ENCODE measurements around the gene DGKH. TPM values are rescaled to one million over a fixed set of nuclear protein-coding genes. Genes with fewer than 3 reads are reported as not detected.

DGKH gene
- total RNA-seq, 2 experiments from 2014 or later: 15.2 to 15.8 TPM

DNA sequence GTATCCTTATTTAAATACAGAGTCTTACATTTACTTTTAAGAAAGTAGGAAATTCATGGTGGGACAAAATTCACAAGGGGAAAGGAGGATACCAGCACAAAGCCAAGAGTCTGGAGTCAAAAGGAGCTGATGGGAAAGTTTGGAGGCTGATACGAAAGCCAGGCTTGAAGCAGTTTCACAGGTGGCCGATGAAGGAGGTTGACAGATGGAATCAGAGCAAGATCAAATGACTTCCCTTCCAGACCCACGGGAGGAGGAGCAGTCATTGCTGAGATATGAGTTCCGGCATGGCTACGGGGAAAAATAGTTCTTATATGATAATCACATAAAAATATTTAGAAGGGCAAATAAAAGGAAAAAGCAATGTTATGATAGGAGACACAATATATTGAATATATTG, 65.0 kb downstream of the DGKH start:
- H3K4me3 Mint-ChIP-seq: no peak overlapping the region
- H3K4me1 Mint-ChIP-seq (ENCODE audit: low read depth): peaks cover 10% of the 10 kb centered on the region
- TF ChIP-seq, protein P1, sequence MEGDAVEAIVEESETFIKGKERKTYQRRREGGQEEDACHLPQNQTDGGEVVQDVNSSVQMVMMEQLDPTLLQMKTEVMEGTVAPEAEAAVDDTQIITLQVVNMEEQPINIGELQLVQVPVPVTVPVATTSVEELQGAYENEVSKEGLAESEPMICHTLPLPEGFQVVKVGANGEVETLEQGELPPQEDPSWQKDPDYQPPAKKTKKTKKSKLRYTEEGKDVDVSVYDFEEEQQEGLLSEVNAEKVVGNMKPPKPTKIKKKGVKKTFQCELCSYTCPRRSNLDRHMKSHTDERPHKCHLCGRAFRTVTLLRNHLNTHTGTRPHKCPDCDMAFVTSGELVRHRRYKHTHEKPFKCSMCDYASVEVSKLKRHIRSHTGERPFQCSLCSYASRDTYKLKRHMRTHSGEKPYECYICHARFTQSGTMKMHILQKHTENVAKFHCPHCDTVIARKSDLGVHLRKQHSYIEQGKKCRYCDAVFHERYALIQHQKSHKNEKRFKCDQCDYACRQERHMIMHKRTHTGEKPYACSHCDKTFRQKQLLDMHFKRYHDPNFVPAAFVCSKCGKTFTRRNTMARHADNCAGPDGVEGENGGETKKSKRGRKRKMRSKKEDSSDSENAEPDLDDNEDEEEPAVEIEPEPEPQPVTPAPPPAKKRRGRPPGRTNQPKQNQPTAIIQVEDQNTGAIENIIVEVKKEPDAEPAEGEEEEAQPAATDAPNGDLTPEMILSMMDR (IDR thresholded peaks at IDR 0.05): no peak
- intact Hi-C loops (cut with micrococcal nuclease): loop anchor here (5.0 kb wide), 2 partner anchors 206 to 446 kb away; no protein-coding TSS in a partner anchor
- H3K27ac Mint-ChIP-seq: no peak overlapping the region
- no peaks in the 10 kb centered on the region for H3K9me3 Mint-ChIP-seq
- POLR2A ChIA-PET: interaction anchor here (1.0 to 1.2 kb wide), 2 partner anchors 11 to 153 kb away, joined by 3 read pairs; partner anchors contain the start of gene VWA8
- DNase-seq (no peak), ATAC-seq (no peak)
- no peaks in the 10 kb centered on the region for H3K36me3 Mint-ChIP-seq (ENCODE audit: low read depth)
- CTCF ChIA-PET: interaction anchor here (1.4 kb wide), 2 partner anchors 43 to 446 kb away, joined by 3 to 7 read pairs; no protein-coding TSS in a partner anchor
- no peaks in the 10 kb centered on the region for H3K27me3 Mint-ChIP-seq

DNA sequence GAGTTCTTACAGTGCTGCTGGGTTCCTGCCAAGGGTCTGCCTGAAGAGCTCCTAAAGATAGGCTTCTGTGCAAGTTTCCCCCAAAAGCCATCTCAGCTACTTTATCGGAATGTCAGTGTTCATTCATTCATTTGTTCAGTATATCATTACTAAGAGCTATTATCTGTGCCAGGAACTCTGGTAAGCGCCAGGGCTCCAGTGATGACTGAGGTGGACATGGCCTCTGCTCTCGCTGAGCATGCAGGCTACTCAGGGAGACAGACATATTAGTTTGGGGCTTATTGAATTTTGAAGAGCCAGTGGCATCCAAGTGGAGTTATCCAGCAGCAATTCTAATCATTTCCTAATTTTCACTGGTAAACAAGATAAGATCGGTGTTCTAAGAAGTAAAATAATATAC, 65.8 kb downstream of the DGKH start:
- intact Hi-C loops (cut with micrococcal nuclease): loop anchor here (5.0 kb wide), 2 partner anchors 207 to 447 kb away; no protein-coding TSS in a partner anchor
- DNase-seq: no peak
- CTCF ChIA-PET: interaction anchor here (0.8 to 1.4 kb wide), 2 partner anchors 446 to 461 kb away, joined by 3 to 7 read pairs; no protein-coding TSS in a partner anchor
- H3K4me3 Mint-ChIP-seq: no peak overlapping the region
- H3K4me1 Mint-ChIP-seq (ENCODE audit: low read depth): peaks cover 10% of the 10 kb centered on the region
- no peaks in the 10 kb centered on the region for H3K36me3 Mint-ChIP-seq (ENCODE audit: low read depth)
- no peaks in the 10 kb centered on the region for H3K9me3 Mint-ChIP-seq
- no peak for ATAC-seq
- no peaks in the 10 kb centered on the region for H3K27me3 Mint-ChIP-seq
- H3K27ac Mint-ChIP-seq: no peak overlapping the region
- TF ChIP-seq, protein P1 (IDR thresholded peaks at IDR 0.05): no peak
- POLR2A ChIA-PET: interaction anchor here (1.0 to 1.2 kb wide), 3 partner anchors 10 to 153 kb away, joined by 3 read pairs; partner anchors contain the start of gene VWA8

DNA sequence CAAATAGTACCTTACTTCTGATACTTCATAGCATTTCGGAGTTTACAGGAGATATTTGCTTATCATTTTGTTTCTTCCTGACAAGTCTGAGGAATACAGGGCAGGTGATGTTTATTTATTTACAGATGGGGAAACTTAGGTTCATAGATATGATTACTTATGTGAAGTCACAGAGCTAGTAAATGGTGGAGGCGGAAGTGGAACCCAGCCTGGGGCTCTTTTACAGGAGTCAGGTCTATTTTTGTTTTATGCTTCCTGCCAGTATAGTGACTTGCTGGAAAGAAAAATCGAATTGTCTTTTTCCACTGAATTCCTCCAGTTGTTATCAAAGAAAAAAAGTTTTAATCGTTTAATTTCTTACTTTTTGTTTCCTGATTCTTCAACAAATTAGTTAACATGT, 66.5 kb downstream of the DGKH start:
- Mint-ChIP-seq H3K4me3 (no peak overlapping the region), H3K4me1 (ENCODE audit: low read depth) (peaks cover 13% of the 10 kb centered on the region), H3K36me3 (ENCODE audit: low read depth) (no peaks in the 10 kb centered on the region), H3K27ac (no peak overlapping the region), H3K9me3 (no peaks in the 10 kb centered on the region), H3K27me3 (no peaks in the 10 kb centered on the region)
- intact Hi-C loops (cut with micrococcal nuclease): loop anchor here (5.0 kb wide), 2 partner anchors 208 to 448 kb away; no protein-coding TSS in a partner anchor
- DNase-seq: no peak
- TF ChIP-seq, protein P1 (IDR thresholded peaks at IDR 0.05): no peak
- POLR2A ChIA-PET: interaction anchor here (1.0 kb wide), 1 partner anchor 36 kb away, joined by 3 read pairs; no protein-coding TSS in a partner anchor
- no peak for ATAC-seq
- CTCF ChIA-PET: interaction anchor here (0.8 kb wide), 1 partner anchor 462 kb away, joined by 3 read pairs; no protein-coding TSS in a partner anchor

DNA sequence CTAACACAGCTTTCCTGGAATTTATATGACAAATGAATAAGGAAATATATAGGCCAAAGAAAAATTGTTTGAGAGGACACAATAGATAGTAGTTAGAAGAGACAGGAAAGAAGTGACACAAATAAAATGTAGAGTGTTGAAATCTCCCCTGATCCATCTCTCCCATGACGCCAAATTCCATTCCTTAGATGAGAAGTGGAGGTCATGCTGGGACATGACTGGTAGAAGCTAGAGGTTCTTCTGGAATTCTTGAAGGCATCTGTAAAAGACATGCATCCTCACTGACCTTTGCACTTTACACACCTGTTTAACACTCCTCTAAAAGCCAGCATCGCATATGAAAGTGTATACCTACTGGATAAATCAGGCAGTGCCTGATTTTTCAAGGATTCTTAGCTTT, 67.8 kb downstream of the DGKH start:
- Mint-ChIP-seq H3K9me3 (no peaks in the 10 kb centered on the region), H3K36me3 (ENCODE audit: low read depth) (peaks cover under 1% of the 10 kb centered on the region), H3K27ac (no peak overlapping the region), H3K4me1 (ENCODE audit: low read depth) (peaks cover 5% of the 10 kb centered on the region), H3K4me3 (no peak overlapping the region), H3K27me3 (no peaks in the 10 kb centered on the region)
- no peak for ATAC-seq
- ChIA-PET CTCF (interaction anchor here (1.1 to 1.6 kb wide), 2 partner anchors 15 to 447 kb away, joined by 3 to 4 read pairs; no protein-coding TSS in a partner anchor), POLR2A (interaction anchor here (0.6 kb wide), 1 partner anchor 583 kb away, joined by 3 read pairs; no protein-coding TSS in a partner anchor)
- intact Hi-C loops (cut with micrococcal nuclease): no loop called here
- TF ChIP-seq, protein P1 (IDR thresholded peaks at IDR 0.05): no peak
- DNase-seq: no peak

GRCh38 chr13:42119041-42119440, 70.6 kb downstream of the DGKH start:
- POLR2A ChIA-PET: no interaction called here
- intact Hi-C loops (cut with micrococcal nuclease): no loop called here
- no peak for DNase-seq
- Mint-ChIP-seq H3K27me3 (no peaks in the 10 kb centered on the region), H3K36me3 (ENCODE audit: low read depth) (peaks cover 5% of the 10 kb centered on the region), H3K9me3 (no peaks in the 10 kb centered on the region), H3K4me1 (ENCODE audit: low read depth) (peaks cover 7% of the 10 kb centered on the region), H3K4me3 (no peak overlapping the region), H3K27ac (no peak overlapping the region)
- no peak for ATAC-seq
- TF ChIP-seq, protein P1 (IDR thresholded peaks at IDR 0.05): no peak
- CTCF ChIA-PET: no interaction called here
